HG03097 (cell line): ENCODE data around the gene CREB5.

ENCODE experiments used
- ATAC-seq: cut with Tn5 transposase; IDR thresholded peaks from one replicate; pipeline ENCODE4 v1.9.1; 2021; ENCODE audit not compliant: unreplicated experiment, low FRiP score

The CREB5 gene

GRCh38 chr7:28505867-28506266 lies 93.5 kb downstream of the CREB5 start:
- no peak for ATAC-seq

- no peak for ATAC-seq
Observed at GRCh38 chr7:28507525-28508282, 95.4 kb downstream of the CREB5 start.

DNA sequence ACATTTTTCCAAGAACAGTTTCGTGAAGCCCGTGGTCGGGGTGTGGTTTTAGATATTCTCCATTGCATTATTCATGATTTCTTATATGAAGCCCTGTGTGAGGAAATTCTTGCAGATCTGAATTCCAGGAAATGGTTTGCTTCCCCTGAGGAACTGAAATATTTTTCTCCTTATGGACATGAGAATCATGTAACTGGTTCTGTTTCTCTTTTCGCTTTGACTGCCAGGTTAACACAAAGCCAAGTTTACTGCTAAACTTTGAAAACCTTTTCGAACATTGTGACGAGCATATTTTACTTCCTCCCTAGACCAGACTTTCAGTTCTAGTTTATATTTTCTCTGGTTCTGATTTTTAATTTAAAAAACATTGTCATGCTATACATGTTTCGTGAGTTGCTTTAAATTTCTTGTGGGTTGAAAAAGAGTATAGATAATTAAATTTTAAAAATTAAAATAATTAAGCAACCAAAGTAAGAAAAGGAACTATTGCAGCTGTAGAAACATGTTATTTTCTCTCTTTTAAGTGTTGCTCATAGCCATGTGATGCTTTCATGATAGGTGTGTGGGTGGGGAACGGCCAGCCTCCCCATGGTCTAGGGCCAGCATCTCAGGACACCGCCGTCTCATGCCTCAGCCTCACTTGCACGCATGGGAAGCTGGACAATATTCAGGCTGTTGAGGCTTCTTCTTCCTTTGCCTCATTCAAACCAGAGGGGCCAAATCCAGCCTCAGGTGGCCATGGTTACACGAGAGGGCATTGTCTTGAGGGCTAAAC lies 97.1 kb downstream of the CREB5 start:
- no peak for ATAC-seq

DNA sequence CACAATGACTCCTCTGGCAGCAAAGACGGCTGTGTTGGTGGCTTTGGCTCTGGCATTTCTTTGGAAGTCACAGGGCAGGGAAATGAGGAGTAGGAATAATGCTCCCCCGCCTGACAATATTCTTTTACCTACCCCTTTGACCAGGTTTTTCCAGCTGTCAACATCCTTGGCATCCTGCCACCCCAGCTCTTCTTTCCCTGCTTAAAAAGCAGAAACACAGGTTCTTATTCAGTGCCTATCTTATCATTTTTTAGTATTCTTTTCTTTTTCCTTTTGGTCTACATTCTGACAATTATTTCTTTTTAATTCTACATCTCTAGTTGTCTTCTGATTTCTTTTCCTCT lies 97.7 kb downstream of the CREB5 start:
- no peak for ATAC-seq

- no peak for ATAC-seq
Observed at GRCh38 chr7:28512668-28513440, 100.5 kb downstream of the CREB5 start.

GRCh38 chr7:28516390-28517172 lies 104.3 kb downstream of the CREB5 start:
- ATAC-seq, result no peak

DNA sequence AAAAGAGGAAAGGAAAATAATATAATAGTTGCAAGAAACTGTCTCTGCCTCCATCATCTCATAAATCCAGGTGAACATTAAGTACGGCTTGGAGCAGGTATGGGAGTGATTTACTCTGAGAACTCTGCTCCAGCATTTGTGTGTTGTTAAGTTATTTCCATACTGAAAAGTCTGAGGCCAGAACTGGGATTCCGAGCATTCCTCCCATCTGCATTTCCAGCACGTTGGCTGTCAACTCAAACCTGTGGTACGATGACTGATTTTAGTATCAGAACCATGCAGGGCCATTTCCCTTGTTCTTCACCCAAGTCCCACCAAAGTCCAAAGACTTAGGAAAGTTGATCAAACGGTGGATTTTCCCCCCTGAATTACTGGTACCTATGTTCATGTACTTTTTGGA lies 104.9 kb downstream of the CREB5 start:
- ATAC-seq, result no peak

DNA sequence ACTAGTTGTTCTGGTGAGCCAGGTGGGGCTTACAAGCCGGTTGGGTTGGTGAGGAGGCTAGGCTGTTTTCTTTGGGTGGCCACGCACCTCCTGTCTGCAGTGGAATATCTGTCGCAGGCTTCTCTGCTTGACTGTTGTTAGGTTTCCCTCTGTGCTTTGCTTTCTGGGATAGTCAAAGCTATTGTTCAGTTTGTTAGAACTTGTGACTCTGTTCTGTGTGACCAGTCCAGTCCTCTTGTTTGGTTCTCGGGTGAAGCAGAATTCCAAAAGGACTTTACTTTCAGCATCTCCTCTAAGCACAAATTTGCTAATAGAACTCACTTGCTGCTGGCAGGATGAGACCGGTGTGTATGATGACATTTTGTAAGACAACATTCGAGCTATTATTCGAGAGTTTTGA lies 105.3 kb downstream of the CREB5 start:
- no peak for ATAC-seq

DNA sequence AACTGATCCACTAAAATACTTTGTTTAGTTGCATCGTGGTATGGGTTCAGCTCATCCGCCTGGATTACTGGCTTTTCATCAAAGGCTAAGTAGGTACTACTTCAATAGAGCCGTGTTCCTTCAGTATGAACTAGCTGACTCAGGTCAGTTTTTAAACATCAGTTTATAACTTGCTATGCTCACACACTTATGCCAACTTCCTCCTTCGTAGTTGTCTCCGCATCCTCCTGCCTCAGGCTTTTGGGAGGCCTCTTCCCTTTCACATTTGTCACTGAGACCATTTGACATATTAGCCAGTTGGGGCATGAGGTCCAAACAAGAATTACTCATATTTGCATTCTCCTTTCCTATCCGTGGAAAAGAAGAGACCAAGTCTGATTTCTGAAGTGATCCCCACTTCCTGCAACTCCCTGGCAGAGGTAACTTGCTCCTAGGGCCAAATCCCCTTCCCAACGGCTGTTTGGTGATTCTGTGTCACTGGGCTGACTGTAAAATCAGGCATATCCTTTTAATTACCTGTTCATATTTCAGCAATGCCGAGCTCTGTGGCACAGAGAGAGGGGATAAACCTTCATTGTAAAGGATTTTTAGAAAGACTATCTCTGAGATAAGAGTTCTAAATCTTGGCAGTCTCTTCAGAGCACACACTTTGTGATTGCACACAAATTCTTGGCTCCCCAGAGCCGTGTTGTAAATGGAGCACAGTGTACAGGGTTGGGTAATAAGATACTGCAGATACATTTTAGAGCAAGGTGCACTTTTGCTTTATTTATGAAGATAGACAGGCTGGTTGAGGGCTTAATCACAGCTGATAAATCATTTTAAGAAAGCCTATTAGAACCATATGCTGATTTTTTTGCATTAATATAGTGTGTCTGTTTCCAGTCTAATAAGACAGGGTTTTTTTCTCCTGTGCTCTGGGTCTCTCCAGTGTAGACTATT lies 108.0 kb downstream of the CREB5 start:
- ATAC-seq, result no peak

GRCh38 chr7:28524978-28525377 lies 112.7 kb downstream of the CREB5 start:
- no peak for ATAC-seq

- ATAC-seq, result no peak
Observed at GRCh38 chr7:28528899-28529298, 116.6 kb downstream of the CREB5 start.

DNA sequence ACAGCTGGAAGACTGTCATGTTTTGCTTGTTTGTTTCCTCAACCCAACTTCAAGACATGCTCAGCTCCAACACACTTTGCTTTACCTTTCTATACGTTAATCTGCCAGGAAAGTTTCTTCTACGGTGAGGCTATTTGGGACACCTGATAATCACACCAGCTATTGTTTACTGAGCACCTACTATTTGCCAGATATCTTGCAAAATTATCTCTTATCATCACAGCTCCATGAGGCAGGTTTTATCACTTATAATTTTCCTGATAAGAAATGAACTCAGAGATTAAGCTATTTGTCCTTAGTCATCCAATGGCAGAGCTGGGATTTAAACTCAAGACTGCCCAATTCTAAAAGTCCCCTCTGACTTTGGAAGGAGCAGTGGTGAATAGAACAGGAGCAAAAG lies 117.4 kb downstream of the CREB5 start:
- ATAC-seq, result no peak

DNA sequence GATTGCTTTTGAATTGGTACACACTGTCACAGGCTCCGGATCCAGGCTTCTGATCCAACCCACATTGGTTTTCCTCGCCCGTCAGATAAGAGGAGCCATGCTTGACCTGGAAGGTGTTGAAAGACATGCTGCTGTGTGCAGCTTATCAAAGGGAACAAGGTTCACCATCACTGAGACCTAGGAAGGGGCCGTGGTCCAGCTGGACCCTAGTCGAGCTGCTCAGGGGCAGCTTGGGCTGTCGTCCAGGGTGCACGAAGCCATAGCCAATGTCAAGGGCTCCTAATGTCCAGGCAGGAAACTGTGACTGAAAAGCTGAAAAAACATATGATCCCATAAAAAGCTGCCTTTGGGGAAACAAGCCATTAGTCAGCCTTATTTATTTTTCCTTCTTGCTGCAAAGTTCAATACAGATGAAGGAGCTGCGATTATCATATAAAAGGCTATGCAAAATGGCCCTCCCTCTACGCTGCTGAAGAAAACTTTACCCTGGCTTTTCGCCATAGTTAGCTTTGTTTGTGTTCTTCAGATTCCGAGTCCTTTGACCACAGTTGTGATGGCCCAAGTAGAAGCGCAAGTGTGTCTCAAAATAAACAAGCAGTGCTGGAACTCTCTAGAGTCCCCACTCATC lies 118.0 kb downstream of the CREB5 start:
- ATAC-seq, result no peak

DNA sequence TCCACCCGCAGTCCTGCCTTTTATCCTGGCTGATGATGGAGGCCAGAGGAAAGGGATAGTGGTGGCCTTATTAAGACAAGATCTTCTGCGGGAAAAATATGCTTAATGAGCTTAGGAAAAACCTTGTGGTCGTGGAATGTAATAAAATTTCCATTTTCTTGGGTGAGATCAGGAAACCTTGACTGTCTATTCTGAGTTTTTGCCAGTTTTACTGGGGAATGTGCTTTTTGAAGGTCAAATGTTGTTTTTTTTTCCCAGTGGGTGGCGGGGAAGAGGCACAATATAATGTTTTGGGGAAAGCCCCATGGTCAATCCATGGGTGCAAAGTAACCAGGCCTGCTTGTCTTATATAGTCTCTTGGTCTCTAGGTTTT lies 118.5 kb downstream of the CREB5 start:
- ATAC-seq, result no peak

DNA sequence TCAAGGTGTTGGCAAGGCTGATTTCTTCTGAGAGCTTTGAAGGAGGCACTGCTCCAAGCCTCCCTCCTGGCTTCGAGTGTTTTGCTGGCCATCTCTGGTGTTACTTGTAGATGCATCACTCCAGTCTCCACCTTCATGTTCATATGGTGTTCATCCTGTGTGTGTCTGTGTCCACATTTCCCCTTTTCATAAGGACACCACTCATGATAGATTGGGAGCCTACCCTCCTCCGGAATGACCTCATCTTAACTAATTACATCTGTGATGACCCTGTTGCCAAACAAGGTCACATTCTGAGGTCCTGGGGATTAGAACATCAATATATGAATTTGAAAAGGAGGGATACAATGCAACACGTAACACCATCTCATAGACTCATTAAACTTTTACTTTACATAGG lies 119.0 kb downstream of the CREB5 start:
- ATAC-seq, result no peak

- ATAC-seq, result no peak
Observed at GRCh38 chr7:28532181-28532580, 119.9 kb downstream of the CREB5 start.

DNA sequence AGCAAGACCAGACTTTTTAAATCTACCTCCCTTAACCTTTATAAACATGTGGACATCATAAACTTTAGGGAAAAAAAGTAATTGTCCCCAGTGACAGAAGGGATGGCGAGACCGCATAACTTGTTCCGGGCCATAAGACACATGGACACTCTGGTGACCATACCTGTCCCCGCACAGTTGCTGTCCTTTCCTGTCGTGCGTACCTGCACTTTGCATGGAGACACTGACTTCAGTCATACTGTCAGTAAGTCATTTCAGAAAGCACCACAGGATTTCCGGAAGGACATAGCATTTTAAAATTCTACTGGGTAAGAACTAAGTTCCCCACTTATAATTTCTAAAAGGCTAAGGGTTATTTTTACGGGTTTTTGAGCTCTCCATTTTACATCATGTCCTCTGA lies 120.9 kb downstream of the CREB5 start:
- ATAC-seq, result no peak

- ATAC-seq, result no peak
Observed at GRCh38 chr7:28533731-28534531, 121.6 kb downstream of the CREB5 start.
